Loucy (cell line): Measurements from ENCODE around the gene TTC24.

ENCODE experiments used
- H2AFZ ChIP-seq: fragments of 200-600 bp; sonication (generic); 2 replicates; pipeline ENCODE4 v1.6.0; 2016; ENCODE audit warnings: antibody characterized with exemption, mild to moderate bottlenecking, low read length, moderate library complexity
- H3F3A ChIP-seq: fragments of 200-600 bp; 2 replicates; pipeline ENCODE4 v1.6.0; 2016; ENCODE audit warnings: antibody characterized with exemption, low read depth, mild to moderate bottlenecking
- H3K27me3 ChIP-seq: fragments of 200-600 bp; sonication (generic); 2 replicates; pipeline ENCODE4 v1.6.1; 2014; ENCODE audit warnings: low read length, mild to moderate bottlenecking; ENCODE audit not compliant: insufficient read depth, poor library complexity, severe bottlenecking
- H3K36me3 ChIP-seq: fragments of 200-600 bp; sonication (generic); 2 replicates; pipeline ENCODE4 v1.6.1; 2016; ENCODE audit warnings: low read length; ENCODE audit not compliant: insufficient read depth
- H3K4me1 ChIP-seq: fragments of 200-600 bp; sonication (generic); 2 replicates; pipeline ENCODE4 v1.5.1; 2014; ENCODE audit warnings: low read length, mild to moderate bottlenecking; ENCODE audit not compliant: insufficient read depth, poor library complexity, severe bottlenecking
- H3K4me2 ChIP-seq: fragments of 200-600 bp; sonication (generic); 2 replicates; pipeline ENCODE4 v1.6.0; 2014; ENCODE audit warnings: antibody characterized with exemption, low read length, low read depth, mild to moderate bottlenecking; ENCODE audit not compliant: poor library complexity, severe bottlenecking
- H3K4me3 ChIP-seq: fragments of 200-600 bp; sonication (generic); 2 replicates; pipeline ENCODE4 v1.5.1; 2014; ENCODE audit warnings: low read length, mild to moderate bottlenecking, mixed read lengths; ENCODE audit not compliant: poor library complexity, severe bottlenecking
- H3K79me2 ChIP-seq: fragments of 200-600 bp; sonication (generic); 2 replicates; pipeline ENCODE4 v1.6.1; 2014; ENCODE audit warnings: low read length; ENCODE audit not compliant: insufficient read depth
- H3K9ac ChIP-seq: fragments of 200-600 bp; sonication (generic); 2 replicates; pipeline ENCODE4 v1.6.0; 2014; ENCODE audit warnings: mild to moderate bottlenecking, low read depth, low read length, moderate library complexity; ENCODE audit not compliant: poor library complexity, severe bottlenecking
- H3K9me2 ChIP-seq: fragments of 200-600 bp; sonication (generic); replicated peaks from 2 replicates; pipeline ENCODE4 v1.6.1; 2016; ENCODE audit warnings: low read depth, low read length, mixed read lengths
- H3K9me3 ChIP-seq: fragments of 200-600 bp; sonication (generic); 2 replicates; pipeline ENCODE4 v1.6.1; 2014; ENCODE audit warnings: mild to moderate bottlenecking, antibody characterized with exemption, low read length, low read depth; ENCODE audit not compliant: insufficient read depth
- H4K20me1 ChIP-seq: fragments of 200-600 bp; sonication (generic); 2 replicates; pipeline ENCODE4 v1.6.0; 2014; ENCODE audit warnings: antibody characterized with exemption, low read length, mild to moderate bottlenecking; ENCODE audit not compliant: insufficient read depth, poor library complexity, severe bottlenecking
- CTCF ChIP-seq: fragments of 200-600 bp; sonication (generic); conservative IDR thresholded peaks from 2 replicates; pipeline ENCODE4 v1.5.1; 2014; ENCODE audit warnings: mild to moderate bottlenecking, antibody characterized with exemption, low read length
- EZH2phosphoT487 ChIP-seq: fragments of 200-600 bp; IDR thresholded peaks from 2 replicates; pipeline ENCODE4 v1.6.1; 2018; ENCODE audit warnings: antibody characterized with exemption, mild to moderate bottlenecking, moderate library complexity, borderline replicate concordance

TTC24 gene

GRCh38 chr1:156592158-156592909, 12.8 kb downstream of the TTC24 start:
- Histone ChIP-seq H4K20me1 (no peaks in the 10 kb centered on the region), H3K9me2 (no peaks in the 10 kb centered on the region), H3K9ac (peak overlapping the region; percentile 82), H3K27me3 (no peaks in the 10 kb centered on the region), H2AFZ (peak overlapping the region; percentile 78; the same call in 1 of the 2 replicates), H3K4me3 (peak overlapping the region; percentile 91), H3K4me2 (peak overlapping the region; percentile 90), H3K4me1 (peaks cover 14% of the 10 kb centered on the region), H3K36me3 (peaks cover 13% of the 10 kb centered on the region; the same call in 1 of the 2 replicates), H3K79me2 (peaks cover 14% of the 10 kb centered on the region), H3K9me3 (no peaks in the 10 kb centered on the region), H3F3A (no peaks in the 10 kb centered on the region)
- no peak for TF ChIP-seq EZH2phosphoT487
- TF ChIP-seq CTCF: no peak

GRCh38 chr1:156592910-156593660, 13.6 kb downstream of the TTC24 start:
- Histone ChIP-seq H3K79me2 (peaks cover 14% of the 10 kb centered on the region), H3F3A (no peaks in the 10 kb centered on the region), H3K9me2 (no peaks in the 10 kb centered on the region), H3K4me1 (peaks cover 14% of the 10 kb centered on the region), H3K36me3 (peaks cover 18% of the 10 kb centered on the region; the same call in 1 of the 2 replicates), H3K4me2 (peak overlapping the region; percentile 90), H3K27me3 (no peaks in the 10 kb centered on the region), H2AFZ (no peak overlapping the region), H3K4me3 (peak overlapping the region; percentile 91), H4K20me1 (no peaks in the 10 kb centered on the region), H3K9ac (peak overlapping the region; percentile 82), H3K9me3 (no peaks in the 10 kb centered on the region)
- TF ChIP-seq CTCF (no peak), EZH2phosphoT487 (no peak)

DNA sequence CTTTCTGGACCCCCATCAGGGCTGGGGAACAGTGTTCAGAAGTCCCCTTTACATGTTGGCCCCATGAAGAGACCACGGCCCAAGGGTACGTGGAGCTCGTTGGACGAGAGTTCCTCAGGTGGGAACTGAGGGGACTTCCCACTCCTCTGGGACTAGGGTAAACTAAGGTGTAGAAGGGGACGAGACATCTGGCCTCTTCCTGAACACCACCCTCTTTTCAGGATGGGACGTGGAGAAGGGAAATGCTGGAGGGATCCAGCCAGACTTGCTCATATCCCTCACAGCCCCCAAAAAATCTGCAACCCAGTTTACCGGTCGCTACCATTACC, 14.1 kb downstream of the TTC24 start:
- H3K4me1 ChIP-seq: peaks cover 14% of the 10 kb centered on the region
- H3K4me3 ChIP-seq: no peak overlapping the region
- peak overlapping the region; percentile 90 for H3K4me2 ChIP-seq
- no peaks in the 10 kb centered on the region for H3F3A ChIP-seq
- no peaks in the 10 kb centered on the region for H3K9me3 ChIP-seq
- no peaks in the 10 kb centered on the region for H3K27me3 ChIP-seq
- H3K36me3 ChIP-seq: peaks cover 22% of the 10 kb centered on the region; the same call in 1 of the 2 replicates
- H3K79me2 ChIP-seq: peaks cover 14% of the 10 kb centered on the region
- TF ChIP-seq EZH2phosphoT487 (no peak), CTCF (no peak)
- no peak overlapping the region for H3K9ac ChIP-seq
- H3K9me2 ChIP-seq: no peaks in the 10 kb centered on the region
- H2AFZ ChIP-seq: no peak overlapping the region
- H4K20me1 ChIP-seq: no peaks in the 10 kb centered on the region
